Stimulated activated CD4-positive, alpha-beta T cell treated with anti-CD3 and anti-CD28 coated beads, TNF-alpha, amount 100 ng/mL, for 24 hours (primary cell): Measurements from ENCODE around the gene FGF21.
A peak's percentile ranks its signal among the peaks of the same experiment; 100 is the strongest.
"Not testable (repeated sequence)": the region's sequence is repeated elsewhere in the genome, so short reads cannot be mapped to it uniquely, and the experiment has no call there.

ENCODE experiments used
- DNase-seq, 3 experiments: peaks; one replicate each; pipeline ENCODE4 v3.0.0-alpha.2; 2020; ENCODE audit warnings: low read depth in 3 of 3

The FGF21 gene

GRCh38 chr19:48786422-48786821 is 31.1 kb downstream of the FGF21 start:
- DNase-seq = not testable (repeated sequence)

- not testable (repeated sequence) for DNase-seq
Measured at GRCh38 chr19:48787331-48787730, 32.0 kb downstream of the FGF21 start.

- no peak for DNase-seq
Measured at GRCh38 chr19:48793271-48793670, 37.9 kb downstream of the FGF21 start.

GRCh38 chr19:48794291-48794690 is 39.0 kb downstream of the FGF21 start:
- DNase-seq = no peak

- DNase-seq = peak; percentile 67 to 81 (median 74)
Measured at GRCh38 chr19:48795055-48795684, 39.8 kb downstream of the FGF21 start.

- no peak for DNase-seq
Measured at GRCh38 chr19:48795685-48796070, 40.4 kb downstream of the FGF21 start.

- DNase-seq = no peak
Measured at GRCh38 chr19:48796298-48797083, 41.2 kb downstream of the FGF21 start.

- no peak for DNase-seq
Measured at GRCh38 chr19:48797103-48797502, 41.8 kb downstream of the FGF21 start.

- no peak for DNase-seq
Measured at GRCh38 chr19:48798937-48799336, 43.6 kb downstream of the FGF21 start.

GRCh38 chr19:48799358-48800300 is 44.3 kb downstream of the FGF21 start:
- no peak for DNase-seq

- no peak for DNase-seq
Measured at GRCh38 chr19:48802623-48803022, 47.3 kb downstream of the FGF21 start.

- no peak for DNase-seq
Measured at GRCh38 chr19:48804496-48804895, 49.2 kb downstream of the FGF21 start.

GRCh38 chr19:48805452-48805851 is 50.1 kb downstream of the FGF21 start:
- no peak for DNase-seq

GRCh38 chr19:48806518-48806817 is 51.1 kb downstream of the FGF21 start:
- no peak for DNase-seq

- DNase-seq = peak in 1 of 3 experiments; percentile 24
Measured at GRCh38 chr19:48806818-48807589, 51.7 kb downstream of the FGF21 start.

- DNase-seq = no peak
Measured at GRCh38 chr19:48807590-48808308, 52.4 kb downstream of the FGF21 start.
